Esophagus muscularis mucosa (tissue), 4 donors: Measurements from ENCODE around the gene MGME1.

Experiments
- CTCF ChIP-seq, 3 experiments: fragments of 200-600 bp in 2 of 3; fragments of 450-650 bp in 1 of 3; sonication (generic) in 2 of 3; IDR thresholded peaks; one replicate each; pipeline ENCODE4 v1.5.1; 2017 to 2019; ENCODE audit warnings: antibody characterized with exemption in 3 of 3, mild to moderate bottlenecking in 2 of 3, moderate library complexity in 1 of 3
- EP300 ChIP-seq: sonication (generic); formaldehyde crosslinking; IDR thresholded peaks from one replicate; pipeline ENCODE4 v1.6.1; 2017; ENCODE audit warnings: antibody characterized with exemption
- POLR2A ChIP-seq: fragments of 450-650 bp; IDR thresholded peaks from one replicate; pipeline ENCODE4 v1.6.1; 2017; ENCODE audit warnings: antibody characterized with exemption, moderate library complexity, mild to moderate bottlenecking, low read depth

DNA sequence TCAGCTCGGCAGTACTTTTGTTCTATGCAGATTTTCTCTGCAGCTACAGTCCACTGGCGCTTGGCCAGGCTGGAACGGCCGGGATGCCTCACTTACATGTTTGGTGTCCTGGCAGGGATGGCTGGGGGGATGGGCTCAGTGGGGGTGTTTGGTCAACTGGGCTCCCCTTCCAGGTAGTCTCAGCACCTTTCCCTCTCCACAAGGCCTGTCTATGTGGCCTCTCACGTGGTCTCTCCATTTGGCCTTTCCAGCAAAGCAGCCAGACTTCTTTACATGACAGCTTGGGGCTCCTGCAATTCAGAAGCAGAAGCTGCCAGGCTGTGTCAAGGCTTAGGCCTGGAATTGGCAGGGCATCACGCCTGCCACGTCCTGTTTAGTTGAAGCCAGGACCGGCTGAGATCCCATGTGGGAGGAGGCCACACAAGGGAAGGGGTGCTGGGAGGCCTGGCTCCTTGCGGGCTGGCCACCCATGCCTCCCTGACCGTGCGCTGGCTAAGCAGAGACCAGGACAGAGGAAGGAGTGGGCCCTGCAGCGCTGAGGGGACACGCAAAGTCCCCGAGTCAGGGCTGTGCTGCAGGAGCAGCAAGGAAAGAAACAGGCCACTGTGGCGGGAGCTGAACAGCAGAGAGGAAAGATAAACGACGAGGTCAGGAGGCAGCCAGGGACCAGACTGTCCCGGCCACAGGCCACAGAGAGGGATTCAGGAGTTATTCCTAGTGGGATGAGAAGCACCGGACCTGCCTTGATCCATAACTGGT is 38.9 kb downstream of the MGME1 start:
- no peak for TF ChIP-seq EP300
- no peak for TF ChIP-seq CTCF (IDR thresholded peaks at IDR 0.05)
- TF ChIP-seq POLR2A, result no peak
